ES-I3 (cell line): Measurements from ENCODE around the gene C11orf52.
"Not testable (repeated sequence)": the region's sequence is repeated elsewhere in the genome, so short reads cannot be mapped to it uniquely, and the experiment has no call there.

Source experiments
- H3K36me3 ChIP-seq: 2 replicates; pipeline ENCODE4 v1.6.1; 2013; ENCODE audit warnings: mild to moderate bottlenecking, low read length, control low read depth, moderate library complexity; ENCODE audit not compliant: insufficient read depth
- H3K4me1 ChIP-seq: 2 replicates; pipeline ENCODE4 v1.6.1; 2013; ENCODE audit warnings: mild to moderate bottlenecking, control low read depth, low read length; ENCODE audit not compliant: insufficient read depth
- H3K9ac ChIP-seq: 2 replicates; pipeline ENCODE4 v1.6.1; 2013; ENCODE audit warnings: low read depth, mild to moderate bottlenecking, low read length, moderate library complexity
- H3K9me3 ChIP-seq: 2 replicates; pipeline ENCODE4 v1.6.1; 2013; ENCODE audit warnings: mild to moderate bottlenecking, low read length, moderate library complexity; ENCODE audit not compliant: control insufficient read depth, insufficient read depth

The C11orf52 gene

GRCh38 chr11:111918390-111919256 is at the start of gene C11orf52:
TSS of gene C11orf52 (plus strand) at chr11:111918913. CDS start at chr11:111918973, 60 bp downstream.
- H3K9ac ChIP-seq = peak within 1 kb of the TSS; percentile 44; the same call in 1 of the 2 replicates
- H3K4me1 ChIP-seq = peaks cover 14% of the 10 kb centered on the region; the same call in 1 of the 2 replicates
- no peaks in the 10 kb centered on the region for H3K36me3 ChIP-seq
- no peaks in the 10 kb centered on the region for H3K9me3 ChIP-seq

- Histone ChIP-seq H3K36me3 (no peaks in the 10 kb centered on the region; the same call in 1 of the 2 replicates), H3K9me3 (no peaks in the 10 kb centered on the region), H3K4me1 (peaks cover 6% of the 10 kb centered on the region; the same call in 1 of the 2 replicates), H3K9ac (no peak overlapping the region)
Observed at GRCh38 chr11:111870113-111870512, 48.6 kb upstream of the C11orf52 start.

GRCh38 chr11:111870522-111870885 is 48.2 kb upstream of the C11orf52 start:
- Histone ChIP-seq H3K9ac (peak overlapping the region; percentile 64; the same call in 1 of the 2 replicates), H3K9me3 (no peaks in the 10 kb centered on the region), H3K4me1 (peaks cover 6% of the 10 kb centered on the region; the same call in 1 of the 2 replicates)

GRCh38 chr11:111870886-111871692 is 47.6 kb upstream of the C11orf52 start, which contains the start of gene ALG9:
TSS of gene ALG9 (minus strand) at chr11:111871581. CDS start at chr11:111871482, 99 bp downstream.
- Histone ChIP-seq H3K4me1 (peaks cover 6% of the 10 kb centered on the region; the same call in 1 of the 2 replicates), H3K9ac (peak within 1 kb of the TSS; percentile 64), H3K9me3 (no peaks in the 10 kb centered on the region), H3K36me3 (no peaks in the 10 kb centered on the region; the same call in 1 of the 2 replicates)

More at GRCh38 chr11:111870522-111870885, 48.2 kb upstream of the C11orf52 start:
- no peaks in the 10 kb centered on the region; the same call in 1 of the 2 replicates for H3K36me3 ChIP-seq

GRCh38 chr11:111871693-111872161 is 47.0 kb upstream of the C11orf52 start:
- Histone ChIP-seq H3K9ac (peak overlapping the region; percentile 64), H3K4me1 (peaks cover 6% of the 10 kb centered on the region; the same call in 1 of the 2 replicates), H3K36me3 (no peaks in the 10 kb centered on the region; the same call in 1 of the 2 replicates), H3K9me3 (no peaks in the 10 kb centered on the region)

- no peaks in the 10 kb centered on the region for H3K4me1 ChIP-seq
Observed at GRCh38 chr11:111878385-111878848, 40.3 kb upstream of the C11orf52 start.

GRCh38 chr11:111878849-111879636 is 39.7 kb upstream of the C11orf52 start, which contains the start of the genes CFAP68 and FDXACB1:
TSS of gene CFAP68 (plus strand) at chr11:111879541. CDS start at chr11:111879561, 20 bp downstream.
TSS of gene FDXACB1 (minus strand) at chr11:111879165. CDS start at chr11:111879132, 33 bp downstream.
- Histone ChIP-seq H3K9ac (peak within 1 kb of the TSS; percentile 74), H3K36me3 (no peaks in the 10 kb centered on the region), H3K4me1 (no peaks in the 10 kb centered on the region), H3K9me3 (no peaks in the 10 kb centered on the region)

More at GRCh38 chr11:111878385-111878848, 40.3 kb upstream of the C11orf52 start:
- H3K9ac ChIP-seq = peak overlapping the region; percentile 74
- H3K9me3 ChIP-seq = no peaks in the 10 kb centered on the region
- no peaks in the 10 kb centered on the region for H3K36me3 ChIP-seq

- Histone ChIP-seq H3K9me3 (no peaks in the 10 kb centered on the region), H3K4me1 (no peaks in the 10 kb centered on the region), H3K9ac (peak overlapping the region; percentile 74), H3K36me3 (no peaks in the 10 kb centered on the region)
Observed at GRCh38 chr11:111879637-111879960, 39.1 kb upstream of the C11orf52 start.

- Histone ChIP-seq H3K9me3 (no peaks in the 10 kb centered on the region), H3K36me3 (no peaks in the 10 kb centered on the region), H3K9ac (no peak overlapping the region), H3K4me1 (no peaks in the 10 kb centered on the region)
Observed at GRCh38 chr11:111882202-111882601, 36.5 kb upstream of the C11orf52 start.

GRCh38 chr11:111885053-111885452 is 33.7 kb upstream of the C11orf52 start:
- H3K4me1 ChIP-seq, H3K36me3 ChIP-seq, H3K9ac ChIP-seq, H3K9me3 ChIP-seq: not testable (repeated sequence)

- no peak overlapping the region for H3K9ac ChIP-seq
- H3K9me3 ChIP-seq = no peaks in the 10 kb centered on the region
- H3K36me3 ChIP-seq = no peaks in the 10 kb centered on the region
- no peaks in the 10 kb centered on the region for H3K4me1 ChIP-seq
Observed at GRCh38 chr11:111886032-111886431, 32.7 kb upstream of the C11orf52 start.

GRCh38 chr11:111886844-111887243 is 31.9 kb upstream of the C11orf52 start:
- Histone ChIP-seq H3K9me3 (no peaks in the 10 kb centered on the region), H3K9ac (no peak overlapping the region), H3K4me1 (no peaks in the 10 kb centered on the region), H3K36me3 (no peaks in the 10 kb centered on the region)

- no peaks in the 10 kb centered on the region for H3K36me3 ChIP-seq
- H3K9me3 ChIP-seq = no peaks in the 10 kb centered on the region
- no peak overlapping the region for H3K9ac ChIP-seq
- no peaks in the 10 kb centered on the region for H3K4me1 ChIP-seq
Observed at GRCh38 chr11:111905411-111905810, 13.3 kb upstream of the C11orf52 start.
